ENCODE results near the gene GATAD2B. TPM values are rescaled to one million over a fixed set of nuclear protein-coding genes. Genes with fewer than 3 reads are reported as not detected.
"Not testable (repeated sequence)": the region's sequence is repeated elsewhere in the genome, so short reads cannot be mapped to it uniquely, and the experiment has no call there.

GATAD2B gene
- total RNA-seq, 4 donors from 2014 or later: 9.7 to 16.6 (median 12.0) TPM

GRCh38 chr1:153770797-153771196 is 152.0 kb downstream of the GATAD2B start:
- TF ChIP-seq POLR2A (IDR thresholded peaks at IDR 0.05) (no peak), CTCF (IDR thresholded peaks at IDR 0.05) (no peak)
- Histone ChIP-seq H3K27me3 (no peaks in the 10 kb centered on the region), H3K4me3 (no peak overlapping the region), H3K36me3 (peaks cover 15 to 78% (median 35%) of the 10 kb centered on the region in 3 donors), H3K9me3 (no peaks in the 10 kb centered on the region), H3K27ac (peak overlapping the region in 3 of 4 donors; percentile 38 to 57 (median 48)), H3K4me1 (peaks cover 12 to 56% (median 36%) of the 10 kb centered on the region in 3 donors)
- no peak for DNase-seq
- WGBS, 2 donors: 45 to 68% methylated on average over 3 to 8 of the region's 11 CpGs
- intact Hi-C loops (cut with DNase I): no loop called here

GRCh38 chr1:153769221-153769620 is 153.6 kb downstream of the GATAD2B start:
- TF ChIP-seq CTCF (IDR thresholded peaks at IDR 0.05) (no peak), POLR2A (IDR thresholded peaks at IDR 0.05) (no peak)
- H3K4me3 ChIP-seq: no peak overlapping the region
- H3K36me3 ChIP-seq: peaks cover 29 to 94% (median 46%) of the 10 kb centered on the region in 3 donors
- no peak for DNase-seq
- no peaks in the 10 kb centered on the region for H3K9me3 ChIP-seq
- intact Hi-C loops (cut with DNase I): no loop called here
- H3K4me1 ChIP-seq: peaks cover 3 to 40% (median 27%) of the 10 kb centered on the region in 3 donors
- H3K27ac ChIP-seq: no peak overlapping the region
- no peaks in the 10 kb centered on the region for H3K27me3 ChIP-seq
- 78 to 89% methylated on average over 3 of the region's 3 CpGs for WGBS, 2 donors

- Histone ChIP-seq H3K36me3 (peaks cover 35 to 99% (median 46%) of the 10 kb centered on the region in 3 donors), H3K27me3 (no peaks in the 10 kb centered on the region), H3K27ac (no peak overlapping the region), H3K4me3 (no peak overlapping the region), H3K4me1 (peaks cover 0 to 34% (median 21%) of the 10 kb centered on the region in 3 donors), H3K9me3 (no peaks in the 10 kb centered on the region)
- 90 to 92% methylated on average over 3 to 4 of the region's 4 CpGs for WGBS, 2 donors
- TF ChIP-seq POLR2A (IDR thresholded peaks at IDR 0.05) (no peak), CTCF (IDR thresholded peaks at IDR 0.05) (no peak)
- intact Hi-C loops (cut with DNase I): no loop called here
- DNase-seq: no peak
Observed at GRCh38 chr1:153768316-153769181, 154.2 kb downstream of the GATAD2B start.

GRCh38 chr1:153767519-153767918 is 155.3 kb downstream of the GATAD2B start:
- intact Hi-C loops (cut with DNase I): no loop called here
- Histone ChIP-seq H3K36me3 (peaks cover 38 to 99% (median 41%) of the 10 kb centered on the region in 3 donors), H3K27me3 (no peaks in the 10 kb centered on the region), H3K4me3 (no peak overlapping the region), H3K9me3 (no peaks in the 10 kb centered on the region), H3K4me1 (peaks cover 0 to 23% (median 13%) of the 10 kb centered on the region in 3 donors), H3K27ac (no peak overlapping the region)
- TF ChIP-seq CTCF (IDR thresholded peaks at IDR 0.05) (no peak), POLR2A (IDR thresholded peaks at IDR 0.05) (no peak)
- WGBS, 2 donors: 95 to 97% methylated on average over 4 of the region's 11 CpGs
- DNase-seq: no peak

- H3K27ac ChIP-seq; intact Hi-C loops (cut with DNase I); H3K4me3 ChIP-seq; H3K27me3 ChIP-seq; H3K9me3 ChIP-seq; DNase-seq: not testable (repeated sequence)
- WGBS, 2 donors: 81 to 89% methylated on average over 9 to 10 of the region's 10 CpGs
- Histone ChIP-seq H3K4me1 (peaks cover 0 to 16% (median 10%) of the 10 kb centered on the region in 3 donors), H3K36me3 (peaks cover 35 to 99% (median 42%) of the 10 kb centered on the region in 3 donors)
Observed at GRCh38 chr1:153766663-153767062, 156.1 kb downstream of the GATAD2B start.

Data from esophagus squamous epithelium (tissue), 5 donors.